Measurements from ENCODE around the gene BACH2.
"Not testable (repeated sequence)": the region's sequence is repeated elsewhere in the genome, so short reads cannot be mapped to it uniquely, and the experiment has no call there.

Gene BACH2

DNA sequence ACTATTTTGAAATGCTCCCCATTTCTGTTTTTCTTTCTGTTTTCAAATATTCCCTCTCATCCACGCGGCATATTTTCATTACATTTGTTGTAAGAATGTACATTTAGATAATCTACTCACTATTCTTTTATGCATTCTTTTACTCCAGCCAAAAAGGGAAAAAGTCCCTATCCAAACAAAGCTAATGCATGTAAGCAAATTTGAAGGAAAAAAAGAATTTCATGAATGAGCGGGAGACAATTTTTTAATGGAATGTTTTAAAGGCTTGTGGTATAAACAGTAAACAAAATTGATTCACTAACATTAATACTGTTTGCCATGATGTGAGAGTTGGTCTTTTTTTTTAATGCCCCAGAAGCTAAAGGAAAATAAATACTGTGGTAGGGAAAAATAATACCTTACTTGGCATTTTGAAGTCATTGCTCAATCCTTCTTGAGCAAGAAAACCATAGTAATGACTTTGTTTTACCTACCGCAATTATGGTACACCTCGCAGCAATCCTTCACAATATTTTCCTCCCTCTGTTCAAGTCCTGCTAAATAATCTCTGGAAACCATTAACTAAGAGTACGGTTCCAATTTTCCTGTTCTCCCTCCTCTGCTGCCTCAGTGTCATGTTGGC, 79.0 kb downstream of the BACH2 start:
- peak overlapping the region; percentile 74; the same call in 1 of the 2 replicates for H3K9ac ChIP-seq (ENCODE audit: low read depth, low read length)

DNA sequence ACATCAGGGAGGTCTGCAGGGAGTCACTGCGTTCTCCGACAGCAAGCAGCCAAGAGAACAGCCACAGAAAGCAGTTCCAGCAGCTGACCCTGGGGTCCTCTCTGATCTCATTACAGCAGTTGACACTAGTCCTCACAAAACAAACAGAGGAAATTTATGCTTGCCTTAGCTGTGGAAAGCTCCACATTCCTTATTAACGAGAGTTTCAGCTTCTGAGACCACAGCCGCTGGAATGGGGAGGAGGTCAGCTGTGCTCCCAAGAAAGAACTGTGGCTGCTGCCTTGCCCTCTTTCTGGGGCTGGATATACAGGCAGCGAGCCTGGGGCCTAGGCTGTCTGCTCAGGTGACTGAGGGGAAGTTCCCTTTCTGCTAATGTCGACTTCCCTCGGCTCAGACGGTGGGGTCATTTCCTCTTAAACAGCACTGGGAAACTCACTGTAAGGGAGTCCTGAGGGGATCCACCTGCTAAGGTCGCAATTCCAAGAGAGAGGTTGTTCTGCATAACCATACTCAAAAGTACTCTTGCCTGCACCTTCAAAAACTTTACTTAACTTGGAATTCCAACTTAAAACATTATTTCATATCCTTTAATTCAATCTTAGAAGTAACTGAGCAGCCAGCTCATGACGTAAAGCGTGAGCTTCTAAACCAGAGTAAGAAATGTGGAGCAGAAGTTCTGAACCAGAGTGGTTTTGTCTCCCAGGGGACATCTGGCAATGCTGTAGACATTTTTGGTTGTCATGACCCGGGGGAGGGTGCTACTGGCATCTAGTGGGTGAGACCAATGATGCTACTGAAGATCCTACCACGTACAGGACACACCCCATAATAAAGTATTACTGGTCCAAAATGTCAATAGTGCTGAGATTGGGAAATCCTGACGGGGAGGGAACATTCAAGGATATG, 80.3 kb downstream of the BACH2 start:
- Histone ChIP-seq H3K9me3 (ENCODE audit: insufficient read depth, low read depth, low read length) (no peaks in the 10 kb centered on the region), H3K27ac (ENCODE audit: low read length) (no peak overlapping the region), H3K36me3 (ENCODE audit: insufficient read depth, low read depth, low read length) (no peaks in the 10 kb centered on the region), H3K4me1 (ENCODE audit: insufficient read depth, low read length) (peaks cover 48% of the 10 kb centered on the region), H3K27me3 (ENCODE audit: insufficient read depth, low read length) (no peaks in the 10 kb centered on the region), H3K4me3 (ENCODE audit: low read length) (no peak overlapping the region), H3K9ac (ENCODE audit: low read depth, low read length) (no peak overlapping the region)

More for the DNA sequence above, 79.0 kb downstream of the BACH2 start:
- Histone ChIP-seq H3K4me1 (ENCODE audit: insufficient read depth, low read length) (peaks cover 48% of the 10 kb centered on the region), H3K9me3 (ENCODE audit: insufficient read depth, low read depth, low read length) (peaks cover 3% of the 10 kb centered on the region; the same call in 1 of the 2 replicates), H3K36me3 (ENCODE audit: insufficient read depth, low read depth, low read length) (no peaks in the 10 kb centered on the region), H3K27ac (ENCODE audit: low read length) (peak overlapping the region; percentile 96), H3K27me3 (ENCODE audit: insufficient read depth, low read length) (no peaks in the 10 kb centered on the region), H3K4me3 (ENCODE audit: low read length) (peak overlapping the region; percentile 41)

DNA sequence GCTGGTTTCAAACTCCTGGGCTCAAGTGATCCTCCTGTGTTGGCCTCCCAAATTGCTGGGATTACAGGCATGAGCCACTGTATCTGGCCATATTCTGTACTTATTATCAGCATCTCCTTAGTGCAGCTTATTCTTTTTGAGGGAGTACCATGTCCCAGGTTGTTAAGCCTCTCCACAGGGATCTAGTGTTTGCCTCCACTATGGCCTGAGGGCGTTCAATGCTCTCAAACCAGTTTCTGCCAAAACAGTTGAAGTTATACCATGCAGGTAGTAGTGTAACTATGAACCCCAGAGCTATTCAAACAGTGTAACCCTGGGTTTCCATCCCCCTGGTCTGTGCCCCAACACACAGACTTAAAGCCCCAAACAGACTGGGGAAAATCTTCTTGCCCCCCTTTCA, 81.7 kb downstream of the BACH2 start:
- Histone ChIP-seq H3K9ac (ENCODE audit: low read depth, low read length) (no peak overlapping the region), H3K9me3 (ENCODE audit: insufficient read depth, low read depth, low read length) (no peaks in the 10 kb centered on the region), H3K27me3 (ENCODE audit: insufficient read depth, low read length) (no peaks in the 10 kb centered on the region), H3K36me3 (ENCODE audit: insufficient read depth, low read depth, low read length) (no peaks in the 10 kb centered on the region), H3K27ac (ENCODE audit: low read length) (no peak overlapping the region), H3K4me1 (ENCODE audit: insufficient read depth, low read length) (peaks cover 41% of the 10 kb centered on the region), H3K4me3 (ENCODE audit: low read length) (no peak overlapping the region)

DNA sequence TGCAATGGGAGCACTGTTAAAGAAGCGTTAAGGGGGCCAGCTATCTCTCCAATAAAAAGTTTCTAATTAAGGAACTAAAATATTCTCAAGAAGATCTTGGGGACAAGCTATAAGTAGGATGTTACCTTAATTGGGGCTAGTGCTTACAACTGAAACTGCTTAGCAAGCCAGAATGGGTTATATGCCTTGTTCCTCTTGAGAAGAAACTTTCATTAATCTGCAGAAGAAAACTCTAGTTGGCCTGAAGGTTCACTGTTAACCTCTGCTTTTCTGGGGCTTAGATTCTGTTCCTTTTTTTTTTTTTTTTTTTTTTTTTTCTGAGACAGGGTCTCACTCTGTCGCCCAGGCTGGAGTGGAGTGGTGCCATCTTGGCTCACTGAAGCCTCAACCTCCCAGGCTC, 82.2 kb downstream of the BACH2 start:
- peaks cover 36% of the 10 kb centered on the region for H3K4me1 ChIP-seq (ENCODE audit: insufficient read depth, low read length)
- H3K9ac ChIP-seq (ENCODE audit: low read depth, low read length), result no peak overlapping the region
- no peaks in the 10 kb centered on the region for H3K9me3 ChIP-seq (ENCODE audit: insufficient read depth, low read depth, low read length)
- H3K36me3 ChIP-seq (ENCODE audit: insufficient read depth, low read depth, low read length), result no peaks in the 10 kb centered on the region
- no peak overlapping the region for H3K27ac ChIP-seq (ENCODE audit: low read length)
- no peak overlapping the region for H3K4me3 ChIP-seq (ENCODE audit: low read length)
- H3K27me3 ChIP-seq (ENCODE audit: insufficient read depth, low read length), result no peaks in the 10 kb centered on the region

DNA sequence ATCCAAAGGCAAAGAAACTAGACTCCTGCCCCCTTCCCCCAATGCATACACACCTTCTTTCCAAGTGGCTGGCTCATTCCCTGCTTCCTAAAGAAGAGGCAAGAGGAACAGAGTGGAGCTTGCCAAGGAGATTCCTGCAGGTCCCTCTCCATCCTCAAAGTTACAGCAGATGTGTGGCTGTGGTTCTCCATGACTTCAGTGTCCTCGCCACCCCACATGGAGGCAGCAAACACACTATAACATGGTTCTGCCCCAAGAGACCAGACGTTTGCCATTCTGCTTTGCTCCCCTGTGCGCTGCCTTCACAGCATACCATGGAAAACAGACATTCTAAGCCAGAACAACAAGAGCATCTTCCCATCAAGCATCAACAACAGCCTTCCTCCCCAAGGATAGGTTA, 84.4 kb downstream of the BACH2 start:
- H3K4me3 ChIP-seq (ENCODE audit: low read length), result no peak overlapping the region
- no peak overlapping the region for H3K9ac ChIP-seq (ENCODE audit: low read depth, low read length)
- H3K36me3 ChIP-seq (ENCODE audit: insufficient read depth, low read depth, low read length), result no peaks in the 10 kb centered on the region
- H3K27me3 ChIP-seq (ENCODE audit: insufficient read depth, low read length), result no peaks in the 10 kb centered on the region
- no peak overlapping the region for H3K27ac ChIP-seq (ENCODE audit: low read length)
- no peaks in the 10 kb centered on the region for H3K9me3 ChIP-seq (ENCODE audit: insufficient read depth, low read depth, low read length)
- peaks cover 18% of the 10 kb centered on the region for H3K4me1 ChIP-seq (ENCODE audit: insufficient read depth, low read length)

DNA sequence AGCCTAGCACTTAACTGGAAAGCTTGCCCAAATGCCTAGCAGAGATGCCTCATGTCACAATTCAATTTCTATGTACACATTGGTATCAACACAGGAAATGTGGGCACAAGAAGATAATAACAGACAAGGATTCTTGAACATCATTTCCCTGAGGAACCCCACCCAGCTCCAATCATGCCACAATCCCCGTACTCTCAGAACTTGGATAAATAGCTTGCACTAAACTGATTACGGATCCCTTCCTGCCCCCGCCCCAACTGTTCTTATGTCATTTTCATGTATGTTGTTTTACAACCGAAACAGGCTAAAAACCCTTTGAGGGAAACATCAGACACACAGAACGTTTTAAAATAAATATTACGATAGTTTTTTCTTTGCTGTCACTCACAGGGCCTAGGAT, 87.1 kb downstream of the BACH2 start:
- no peak overlapping the region for H3K9ac ChIP-seq (ENCODE audit: low read depth, low read length)
- H3K4me1 ChIP-seq (ENCODE audit: insufficient read depth, low read length), result no peaks in the 10 kb centered on the region
- H3K27ac ChIP-seq (ENCODE audit: low read length), result no peak overlapping the region
- H3K4me3 ChIP-seq (ENCODE audit: low read length), result no peak overlapping the region
- H3K27me3 ChIP-seq (ENCODE audit: insufficient read depth, low read length), result no peaks in the 10 kb centered on the region
- no peaks in the 10 kb centered on the region for H3K9me3 ChIP-seq (ENCODE audit: insufficient read depth, low read depth, low read length)
- no peaks in the 10 kb centered on the region for H3K36me3 ChIP-seq (ENCODE audit: insufficient read depth, low read depth, low read length)

DNA sequence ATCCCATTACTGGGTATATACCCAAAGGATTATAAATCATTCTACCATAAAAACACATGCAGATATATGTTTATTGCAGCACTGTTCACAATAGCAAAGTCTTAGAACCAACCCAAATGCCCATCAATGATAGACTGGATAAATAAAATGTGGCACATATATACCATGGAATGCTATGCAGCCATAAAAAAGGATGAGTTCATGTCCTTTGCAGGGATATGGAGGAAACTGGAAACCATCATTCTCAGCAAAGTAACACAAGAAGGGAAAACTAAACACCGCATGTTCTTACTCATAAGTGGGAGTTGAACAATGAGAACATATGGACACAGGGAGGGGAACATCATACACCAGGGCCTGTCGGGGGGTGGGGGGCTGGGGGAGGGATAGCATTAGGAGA, 88.0 kb downstream of the BACH2 start:
- H3K9me3 ChIP-seq (ENCODE audit: insufficient read depth, low read depth, low read length); H3K36me3 ChIP-seq (ENCODE audit: insufficient read depth, low read depth, low read length); H3K9ac ChIP-seq (ENCODE audit: low read depth, low read length); H3K4me3 ChIP-seq (ENCODE audit: low read length); H3K27ac ChIP-seq (ENCODE audit: low read length); H3K27me3 ChIP-seq (ENCODE audit: insufficient read depth, low read length); H3K4me1 ChIP-seq (ENCODE audit: insufficient read depth, low read length): not testable (repeated sequence)

DNA sequence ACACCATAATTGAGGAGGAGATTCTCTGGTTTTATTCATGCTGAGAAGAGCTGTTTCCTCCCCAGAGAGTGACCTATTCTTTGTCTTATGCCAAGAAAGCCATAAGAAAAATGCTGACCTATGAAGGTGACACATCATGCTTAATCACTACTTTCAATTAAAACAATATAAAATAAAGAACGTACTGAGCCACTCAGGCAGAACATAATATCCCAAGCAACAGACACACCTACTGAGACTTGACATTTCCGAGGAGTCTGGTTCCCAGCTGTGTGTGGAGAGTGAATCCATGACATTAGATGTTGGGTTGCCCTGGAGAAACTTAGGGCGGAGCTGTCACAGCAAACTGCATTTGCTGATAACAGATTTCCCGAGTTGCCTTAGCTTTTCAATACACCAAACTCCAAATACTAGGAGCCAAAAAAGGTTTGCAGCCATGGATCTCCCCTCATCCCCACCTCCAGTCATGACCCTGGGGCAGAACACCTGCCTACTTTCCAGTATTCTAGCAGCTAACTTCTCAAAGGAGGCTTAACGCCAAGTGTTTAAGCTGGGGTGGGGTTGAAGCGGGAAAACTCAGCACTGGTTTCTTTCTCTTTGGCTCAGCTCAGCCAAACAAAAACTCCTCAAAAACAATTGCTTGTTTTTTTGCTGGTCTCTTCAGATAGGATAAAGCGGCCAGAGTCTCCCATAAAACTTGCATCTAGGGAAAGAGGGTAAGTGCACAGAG, 92.2 kb downstream of the BACH2 start:
- Histone ChIP-seq H3K4me1 (ENCODE audit: insufficient read depth, low read length) (no peaks in the 10 kb centered on the region), H3K9ac (ENCODE audit: low read depth, low read length) (no peak overlapping the region), H3K4me3 (ENCODE audit: low read length) (no peak overlapping the region), H3K36me3 (ENCODE audit: insufficient read depth, low read depth, low read length) (no peaks in the 10 kb centered on the region), H3K9me3 (ENCODE audit: insufficient read depth, low read depth, low read length) (no peaks in the 10 kb centered on the region), H3K27me3 (ENCODE audit: insufficient read depth, low read length) (no peaks in the 10 kb centered on the region), H3K27ac (ENCODE audit: low read length) (no peak overlapping the region)

DNA sequence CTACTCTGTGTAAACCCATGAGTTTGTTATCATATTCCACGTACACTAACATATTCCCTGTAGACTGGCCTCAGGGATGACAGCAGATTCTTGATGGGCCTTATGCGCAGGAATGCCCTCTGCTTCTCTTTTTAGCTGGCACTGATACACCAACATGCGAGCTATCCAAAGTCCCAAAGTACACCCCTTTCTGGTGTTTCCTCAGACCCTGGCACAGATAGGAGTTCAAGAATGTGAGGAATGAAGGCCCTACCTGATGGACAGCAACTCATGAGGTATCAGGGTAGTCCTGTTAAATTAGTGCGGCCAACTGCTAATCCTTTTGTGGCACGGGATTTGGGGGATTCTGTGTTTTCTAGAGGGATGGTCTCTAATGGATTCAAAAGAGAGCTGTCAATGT, 93.0 kb downstream of the BACH2 start:
- no peaks in the 10 kb centered on the region for H3K9me3 ChIP-seq (ENCODE audit: insufficient read depth, low read depth, low read length)
- no peak overlapping the region for H3K27ac ChIP-seq (ENCODE audit: low read length)
- no peaks in the 10 kb centered on the region for H3K36me3 ChIP-seq (ENCODE audit: insufficient read depth, low read depth, low read length)
- H3K27me3 ChIP-seq (ENCODE audit: insufficient read depth, low read length), result no peaks in the 10 kb centered on the region
- no peak overlapping the region for H3K4me3 ChIP-seq (ENCODE audit: low read length)
- no peak overlapping the region for H3K9ac ChIP-seq (ENCODE audit: low read depth, low read length)
- no peaks in the 10 kb centered on the region for H3K4me1 ChIP-seq (ENCODE audit: insufficient read depth, low read length)

DNA sequence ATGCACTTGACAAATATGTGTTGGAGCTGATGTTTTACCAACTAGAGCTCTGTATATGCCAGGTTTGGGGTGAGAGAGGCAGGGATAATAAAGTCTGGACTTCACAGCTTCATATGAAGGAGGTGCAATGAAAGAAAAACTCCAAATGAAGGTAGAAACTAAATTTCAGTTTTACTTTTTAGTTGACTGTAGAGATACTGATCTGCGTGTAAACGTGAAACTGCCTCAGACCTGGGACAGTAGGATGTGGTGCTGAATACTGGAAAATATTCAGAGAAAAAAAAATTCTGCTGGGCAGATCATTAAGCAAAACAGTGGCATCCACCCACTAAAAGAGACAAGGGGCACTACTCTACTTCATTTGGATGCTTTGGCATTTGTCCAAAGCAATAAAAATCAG, 94.5 kb downstream of the BACH2 start:
- H3K9me3 ChIP-seq (ENCODE audit: insufficient read depth, low read depth, low read length), result peaks cover 14% of the 10 kb centered on the region
- H3K4me3 ChIP-seq (ENCODE audit: low read length), result no peak overlapping the region
- H3K27me3 ChIP-seq (ENCODE audit: insufficient read depth, low read length), result no peaks in the 10 kb centered on the region
- no peak overlapping the region for H3K27ac ChIP-seq (ENCODE audit: low read length)
- no peak overlapping the region for H3K9ac ChIP-seq (ENCODE audit: low read depth, low read length)
- peaks cover 7% of the 10 kb centered on the region; the same call in 1 of the 2 replicates for H3K36me3 ChIP-seq (ENCODE audit: insufficient read depth, low read depth, low read length)
- H3K4me1 ChIP-seq (ENCODE audit: insufficient read depth, low read length), result no peaks in the 10 kb centered on the region

DNA sequence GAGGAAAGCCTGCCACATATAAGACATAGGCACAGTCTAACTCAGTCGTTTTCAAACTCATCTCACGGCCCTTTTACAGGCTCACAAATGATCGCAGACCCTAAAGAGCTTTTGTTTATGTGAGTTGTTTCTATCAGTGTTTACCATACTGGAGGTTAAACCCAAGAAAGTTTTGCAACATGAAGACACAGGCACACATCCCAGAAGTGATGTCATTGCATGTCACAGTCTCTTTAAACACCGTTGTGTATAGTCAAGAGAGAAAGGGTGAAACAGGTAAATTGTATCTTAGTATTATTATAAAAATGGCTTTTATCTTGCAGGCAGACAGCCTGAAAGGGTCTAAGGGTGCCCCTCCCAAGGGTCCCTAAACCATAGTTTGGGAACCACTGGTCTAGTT, 96.7 kb downstream of the BACH2 start:
- H3K27ac ChIP-seq (ENCODE audit: low read length), result no peak overlapping the region
- peaks cover 18% of the 10 kb centered on the region for H3K9me3 ChIP-seq (ENCODE audit: insufficient read depth, low read depth, low read length)
- H3K4me1 ChIP-seq (ENCODE audit: insufficient read depth, low read length), result no peaks in the 10 kb centered on the region

More for the DNA sequence above, 96.7 kb downstream of the BACH2 start:
- no peaks in the 10 kb centered on the region for H3K27me3 ChIP-seq (ENCODE audit: insufficient read depth, low read length)
- no peak overlapping the region for H3K4me3 ChIP-seq (ENCODE audit: low read length)
- H3K36me3 ChIP-seq (ENCODE audit: insufficient read depth, low read depth, low read length), result peaks cover 7% of the 10 kb centered on the region; the same call in 1 of the 2 replicates
- no peak overlapping the region for H3K9ac ChIP-seq (ENCODE audit: low read depth, low read length)

Data from iPS-20b (cell line).